GM21360 (cell line): ENCODE results near the gene NTN1.

ENCODE experiments used
- ATAC-seq: cut with Tn5 transposase; IDR thresholded peaks from one replicate; pipeline ENCODE4 v1.9.1; 2021; ENCODE audit warnings: mild to moderate bottlenecking, moderate library complexity; ENCODE audit not compliant: unreplicated experiment

Gene NTN1

DNA sequence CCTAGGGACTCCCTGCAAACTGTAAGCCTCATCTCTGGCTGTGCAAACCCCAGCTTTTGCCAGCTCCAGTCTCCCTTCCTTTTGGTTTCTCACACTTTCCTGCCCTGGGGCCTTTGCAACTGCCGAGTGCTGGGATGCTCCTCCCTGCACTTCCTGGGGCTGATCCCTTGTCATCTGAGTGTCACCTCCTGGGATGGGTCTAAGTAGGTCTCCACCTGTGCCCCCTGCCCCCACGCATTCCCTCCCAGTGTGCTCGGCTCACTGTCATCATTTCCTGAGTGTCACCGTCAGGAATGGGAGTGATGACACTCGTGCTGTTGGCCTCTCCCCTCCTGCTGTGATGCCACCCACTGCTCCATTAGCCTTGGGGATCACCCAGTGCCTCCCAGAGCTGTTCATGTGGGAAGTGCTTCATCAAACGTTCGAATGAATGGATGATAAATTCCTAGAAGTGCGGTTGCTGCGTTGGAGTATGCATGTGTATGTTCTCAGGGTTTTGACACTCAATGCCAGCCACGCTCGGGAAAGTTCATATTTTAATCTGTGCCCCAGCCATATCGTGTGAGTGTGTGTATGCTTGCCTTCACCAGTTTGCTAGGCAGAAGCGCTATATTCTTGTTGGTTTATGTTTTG, 189.9 kb downstream of the NTN1 start:
- ATAC-seq: no peak

GRCh38 chr17:9212376-9213302, 191.3 kb downstream of the NTN1 start:
- no peak for ATAC-seq

GRCh38 chr17:9213303-9213640, 192.0 kb downstream of the NTN1 start:
- ATAC-seq: no peak

DNA sequence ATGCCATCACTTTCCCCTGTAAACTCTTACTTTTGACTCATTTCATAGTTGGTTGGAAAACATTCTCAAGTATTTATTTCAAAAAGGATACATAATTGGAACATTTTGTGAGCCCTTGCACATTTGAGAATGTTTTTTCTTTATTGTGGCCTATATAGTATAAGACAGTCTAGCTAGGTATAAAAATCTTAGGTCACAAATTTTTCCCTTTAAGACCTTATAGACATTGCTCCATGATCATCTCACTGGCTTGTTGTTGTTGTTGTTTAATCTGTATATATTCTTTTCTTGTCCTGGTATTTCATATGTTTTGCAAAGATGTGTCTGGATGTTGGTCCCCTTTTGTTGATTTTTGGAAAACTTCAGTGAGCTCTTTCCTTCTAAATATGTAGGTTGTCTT, 194.2 kb downstream of the NTN1 start:
- no peak for ATAC-seq

DNA sequence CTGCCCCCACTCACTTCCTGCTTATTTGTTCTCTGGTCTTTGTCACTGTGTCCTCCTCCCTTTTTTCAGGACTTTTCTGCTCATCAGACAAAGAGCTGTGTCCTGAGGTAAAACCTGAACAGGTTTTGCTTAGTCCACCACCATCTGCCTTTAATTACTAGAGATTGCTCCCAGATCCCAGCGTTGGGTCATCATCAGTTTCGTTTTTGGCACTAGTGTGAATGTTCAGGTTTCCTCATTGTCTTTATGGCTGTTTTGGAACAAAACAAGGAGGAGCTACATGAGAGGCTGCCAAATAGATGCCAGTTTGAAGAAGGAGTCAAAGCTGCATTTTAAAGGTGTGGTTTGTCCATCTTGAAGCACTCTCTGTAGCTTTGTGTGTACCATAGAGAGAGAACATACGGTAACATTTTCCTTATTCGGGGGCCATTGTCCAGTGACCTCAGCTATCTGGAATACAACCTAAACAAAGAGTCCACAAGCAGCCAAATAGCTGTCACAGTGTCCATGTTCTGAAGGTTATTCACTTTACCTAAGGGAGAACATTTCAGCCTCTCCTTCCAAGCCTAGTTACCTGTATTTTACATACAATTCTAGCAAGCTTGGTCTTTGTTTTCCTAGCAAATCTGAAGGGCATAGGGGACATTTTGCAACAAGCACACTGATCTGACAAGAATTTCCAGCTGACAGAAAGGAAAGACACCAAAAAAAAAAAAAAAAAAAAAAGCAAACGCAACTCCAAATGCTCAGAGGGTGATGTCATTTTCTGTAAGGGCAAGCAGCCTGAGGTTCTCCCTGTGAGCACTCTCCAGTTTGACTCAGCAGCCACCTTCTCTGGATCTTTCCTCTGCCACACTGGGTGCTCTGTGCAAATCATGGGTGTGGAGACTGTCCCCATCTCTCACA, 196.1 kb downstream of the NTN1 start:
- no peak for ATAC-seq

- ATAC-seq: no peak
Measured at GRCh38 chr17:9218064-9218635, 196.8 kb downstream of the NTN1 start.

DNA sequence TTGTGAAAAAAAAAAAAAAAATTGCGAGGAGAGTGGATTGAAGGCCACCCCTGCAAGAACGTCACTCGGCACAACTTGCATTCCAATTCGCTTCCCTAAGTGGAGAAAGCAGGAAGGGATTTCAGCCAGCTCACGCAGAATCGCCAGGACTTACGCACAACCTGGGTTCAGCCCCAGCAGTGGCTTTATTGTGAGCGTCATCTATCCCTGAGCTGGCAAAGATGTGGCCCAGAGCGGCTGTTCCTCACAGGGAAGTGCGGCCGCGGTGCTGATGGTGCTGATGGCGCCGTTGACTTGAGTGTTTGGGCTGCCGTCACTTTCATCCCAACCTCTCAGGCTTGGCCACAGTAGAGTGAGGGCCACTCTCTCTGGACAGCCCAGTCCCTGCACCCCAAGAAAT, 197.6 kb downstream of the NTN1 start:
- ATAC-seq: no peak

DNA sequence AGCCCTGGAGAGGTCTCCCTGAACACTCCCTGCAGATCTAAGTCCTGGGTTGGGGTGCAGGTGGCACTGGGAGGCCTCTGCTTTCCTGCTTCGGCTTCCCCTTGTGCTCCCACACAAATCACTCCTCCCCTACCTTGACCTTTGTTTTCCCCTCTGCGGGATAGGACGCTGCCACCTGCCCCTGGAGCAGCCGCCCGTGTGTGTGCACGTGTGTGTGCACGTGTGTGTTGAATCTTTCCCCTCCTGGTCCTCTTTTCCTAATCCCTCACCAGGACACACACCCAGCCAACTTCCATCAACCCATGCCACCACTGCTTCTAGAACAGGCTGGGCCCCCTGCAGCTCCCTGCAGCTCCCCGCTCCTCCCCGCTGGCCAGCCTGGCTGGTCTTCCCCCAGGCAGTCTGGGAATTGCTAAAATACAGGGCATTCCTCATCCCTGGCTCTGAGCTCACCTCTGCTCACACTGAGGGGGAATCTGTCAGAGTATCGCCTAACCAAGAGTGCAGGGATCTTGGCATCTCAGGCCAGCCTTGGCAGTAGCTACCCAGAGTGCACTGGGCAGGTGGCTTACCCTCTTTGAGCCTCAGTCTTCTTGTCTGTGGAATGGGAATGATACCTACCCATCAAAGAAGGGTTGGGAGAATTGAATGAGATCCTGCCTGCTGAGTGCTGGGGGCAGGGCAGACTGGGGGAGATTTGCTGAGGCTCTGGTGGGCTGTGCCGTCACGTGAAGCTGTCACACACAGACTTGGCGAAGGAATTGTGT, 198.5 kb downstream of the NTN1 start:
- no peak for ATAC-seq

DNA sequence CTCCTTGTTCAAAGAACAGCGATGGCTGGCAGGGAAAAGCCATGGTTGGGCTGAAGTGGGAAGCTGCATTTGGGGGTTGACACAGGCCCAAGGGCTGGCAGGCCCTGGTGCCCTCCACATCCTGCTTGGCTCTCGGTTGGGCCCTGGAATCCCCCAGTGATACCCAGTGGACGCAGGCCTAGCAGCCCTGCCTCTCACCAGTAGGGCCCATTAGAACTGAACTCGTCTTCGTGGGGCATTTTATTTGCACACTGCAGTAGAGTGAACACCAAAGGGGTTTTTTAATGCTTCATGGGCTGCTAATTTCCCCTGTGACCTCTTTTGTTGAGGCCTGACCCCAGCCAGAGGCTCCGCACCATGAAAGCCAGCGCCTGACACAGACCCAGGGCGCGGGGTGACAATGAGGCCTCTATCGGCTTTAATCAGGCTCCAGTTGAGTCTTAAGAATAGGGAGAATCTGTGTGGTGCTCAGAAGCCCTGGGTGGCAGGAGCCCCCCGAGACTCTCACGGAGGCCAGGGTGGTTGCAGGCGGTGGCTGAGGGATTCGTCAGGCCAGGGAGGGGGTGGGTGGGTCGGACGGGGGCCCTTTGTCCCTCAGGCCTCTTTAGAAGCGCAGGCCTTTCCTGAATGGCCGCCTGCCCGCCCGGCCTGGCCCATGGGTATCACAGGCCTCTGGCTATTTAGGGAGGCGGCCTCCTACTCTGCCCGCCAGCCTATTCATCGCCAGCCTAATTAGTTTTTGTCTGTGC, 199.3 kb downstream of the NTN1 start:
- no peak for ATAC-seq

DNA sequence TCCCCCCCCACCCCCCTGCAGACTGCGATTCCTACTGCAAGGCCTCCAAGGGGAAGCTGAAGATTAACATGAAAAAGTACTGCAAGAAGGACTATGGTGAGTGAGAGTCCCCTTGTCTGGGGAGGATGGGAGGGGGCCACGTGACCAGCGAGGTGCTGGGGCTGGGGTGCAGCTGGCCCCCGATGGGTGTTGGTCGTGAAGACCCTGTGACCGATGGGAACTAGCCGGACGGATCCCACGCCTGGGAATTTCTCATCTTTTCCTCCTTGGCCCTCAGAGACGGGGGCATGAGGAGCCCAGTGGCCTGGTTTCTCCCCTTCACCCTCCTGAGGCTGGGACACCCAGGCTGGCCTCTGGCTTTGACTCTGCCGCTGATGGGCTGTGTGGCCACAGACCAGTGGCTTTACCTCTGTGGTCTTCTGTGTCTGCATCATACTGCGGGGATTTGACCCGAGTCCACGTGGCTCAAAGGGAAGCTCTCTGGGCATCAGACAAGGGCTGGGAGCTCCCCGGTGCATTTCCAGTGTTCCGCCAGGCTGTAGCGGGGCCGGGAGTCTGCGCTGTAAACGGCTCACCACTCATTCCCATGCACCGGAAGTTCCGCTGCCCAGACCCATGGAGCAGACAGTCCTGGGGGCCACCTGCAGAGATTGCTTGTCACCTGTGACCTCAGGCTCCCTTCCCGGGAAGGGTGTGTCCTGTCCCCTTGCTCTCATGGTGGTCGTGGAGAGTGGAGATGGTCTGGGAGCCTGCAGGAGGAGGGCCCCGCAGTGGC, 200.0 kb downstream of the NTN1 start:
- no peak for ATAC-seq

DNA sequence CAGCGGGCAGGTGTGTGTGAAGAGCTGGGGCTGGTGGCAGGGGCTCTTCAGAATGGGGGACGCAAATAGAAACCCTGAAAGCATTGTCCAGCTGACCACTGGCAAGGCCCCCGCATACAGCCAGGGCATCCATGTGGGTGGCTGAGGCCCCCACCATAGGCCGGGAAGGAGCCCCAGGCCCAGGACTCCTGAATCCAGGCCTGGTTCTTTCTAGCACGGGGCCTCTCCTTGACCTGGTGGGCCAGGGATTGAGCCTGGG, 200.5 kb downstream of the NTN1 start:
- ATAC-seq: no peak

- no peak for ATAC-seq
Measured at GRCh38 chr17:9223531-9223930, 202.2 kb downstream of the NTN1 start.

- ATAC-seq: no peak
Measured at GRCh38 chr17:9224485-9224884, 203.2 kb downstream of the NTN1 start.

- ATAC-seq: no peak
Measured at GRCh38 chr17:9225305-9226101, 204.2 kb downstream of the NTN1 start.

GRCh38 chr17:9226130-9226793, 205.0 kb downstream of the NTN1 start:
- ATAC-seq: no peak

DNA sequence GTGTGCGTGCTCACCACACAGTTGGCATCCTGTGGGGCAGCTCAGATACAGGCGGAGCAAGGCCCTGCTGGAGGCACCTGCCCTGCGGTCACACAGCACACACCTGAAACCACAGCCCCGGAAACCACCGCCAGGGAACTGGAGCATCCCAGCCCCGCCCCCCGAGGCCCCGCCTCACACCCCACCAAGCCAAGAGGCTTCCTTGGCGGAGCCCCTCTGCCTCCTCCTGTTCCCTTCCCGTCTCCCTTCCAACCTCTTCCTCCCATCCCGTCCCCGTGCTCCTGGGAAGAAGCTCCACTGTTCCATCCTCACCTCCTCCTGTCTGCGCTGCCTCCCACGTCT, 205.5 kb downstream of the NTN1 start:
- ATAC-seq: no peak

GRCh38 chr17:9227819-9228407, 206.6 kb downstream of the NTN1 start:
- no peak for ATAC-seq
